HK-2 (cell line): ENCODE data around the gene SLC22A9.
"Not testable (repeated sequence)": the region's sequence is repeated elsewhere in the genome, so short reads cannot be mapped to it uniquely, and the experiment has no call there.

Source experiments
- DNase-seq: peaks from one replicate; pipeline ENCODE4 v3.0.0-alpha.2; 2018; ENCODE audit not compliant: unreplicated experiment

Gene SLC22A9

GRCh38 chr11:63369165-63369970 lies at the start of gene SLC22A9:
Gene SLC22A9, plus strand, starts transcription at chr11:63369785. Its CDS starts 272 bp downstream, at chr11:63370057.
- DNase-seq = no peak

- no peak for DNase-seq
Measured at GRCh38 chr11:63321723-63322122, 47.9 kb upstream of the SLC22A9 start.

DNA sequence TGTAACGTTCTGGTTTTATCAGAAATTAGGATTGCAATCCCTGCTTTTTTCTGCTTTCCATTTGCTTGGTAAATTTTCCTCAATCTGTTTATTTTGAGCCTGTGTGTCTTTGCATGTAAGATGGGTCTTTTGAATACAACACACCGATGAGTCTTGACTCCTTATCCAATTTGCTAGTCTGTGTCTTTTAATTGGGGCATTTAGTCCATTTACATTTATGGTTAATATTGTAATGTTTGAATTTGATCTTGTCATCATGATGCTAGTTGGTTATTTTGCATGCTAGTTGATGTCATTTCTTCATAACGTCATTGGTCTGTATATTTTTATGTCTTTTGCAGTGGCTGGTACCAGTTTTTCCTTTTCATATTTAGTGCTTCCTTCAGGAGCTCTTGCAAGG lies 34.5 kb upstream of the SLC22A9 start:
- not testable (repeated sequence) for DNase-seq

DNA sequence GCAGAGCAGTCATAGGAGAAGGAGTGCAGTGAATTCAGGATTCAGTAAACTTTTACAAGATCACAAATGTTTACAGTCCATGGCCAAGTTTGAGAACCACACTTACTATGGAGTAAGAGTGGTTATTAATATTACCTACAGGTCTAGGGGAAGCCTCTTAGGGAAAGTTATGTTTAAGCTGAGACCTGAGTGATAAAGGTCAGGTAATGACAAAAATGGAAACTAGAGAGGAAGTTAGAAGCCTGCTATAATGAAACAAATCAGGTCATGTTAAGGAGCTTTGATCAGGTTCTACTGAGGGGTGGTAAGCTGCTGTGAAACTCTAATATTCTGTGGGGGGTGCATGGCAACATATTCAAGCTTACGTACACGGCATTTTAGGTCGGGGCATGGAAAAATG lies 32.5 kb upstream of the SLC22A9 start:
- DNase-seq = no peak

DNA sequence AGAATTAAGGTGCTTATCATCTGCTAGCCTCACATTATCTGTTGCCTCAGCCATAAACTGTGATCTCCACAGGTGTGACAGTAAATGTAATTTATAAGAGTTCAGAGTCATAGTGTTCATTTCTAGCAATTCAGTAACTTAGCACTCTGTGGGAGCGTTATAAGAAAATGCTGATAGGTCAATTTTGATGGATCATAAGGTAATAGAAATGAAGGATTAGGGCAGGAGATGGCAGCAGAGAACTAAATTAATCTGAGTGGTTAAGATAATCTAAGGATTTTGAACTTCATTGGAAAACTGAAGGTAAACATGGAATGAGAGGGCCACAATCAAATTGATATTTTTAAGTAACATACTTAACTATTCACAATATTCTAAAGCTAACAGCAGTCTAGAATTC lies 26.5 kb upstream of the SLC22A9 start:
- DNase-seq = no peak

GRCh38 chr11:63352144-63352543 lies 17.4 kb upstream of the SLC22A9 start:
- no peak for DNase-seq

GRCh38 chr11:63362196-63362793 lies 7.3 kb upstream of the SLC22A9 start:
- DNase-seq = no peak

DNA sequence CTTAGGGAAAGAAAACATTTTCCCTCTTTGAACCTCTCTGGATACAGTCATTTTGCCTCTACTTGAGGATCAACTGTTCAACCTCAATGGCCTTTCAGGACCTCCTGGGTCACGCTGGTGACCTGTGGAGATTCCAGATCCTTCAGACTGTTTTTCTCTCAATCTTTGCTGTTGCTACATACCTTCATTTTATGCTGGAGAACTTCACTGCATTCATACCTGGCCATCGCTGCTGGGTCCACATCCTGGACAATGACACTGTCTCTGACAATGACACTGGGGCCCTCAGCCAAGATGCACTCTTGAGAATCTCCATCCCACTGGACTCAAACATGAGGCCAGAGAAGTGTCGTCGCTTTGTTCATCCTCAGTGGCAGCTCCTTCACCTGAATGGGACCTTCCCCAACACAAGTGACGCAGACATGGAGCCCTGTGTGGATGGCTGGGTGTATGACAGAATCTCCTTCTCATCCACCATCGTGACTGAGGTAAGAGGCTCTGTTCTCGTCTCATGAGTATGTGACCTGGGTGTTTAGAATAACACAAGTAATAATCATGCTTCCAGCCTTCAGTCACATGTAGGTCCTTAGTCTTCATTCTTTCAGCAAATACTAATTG lies 495 bp downstream of the SLC22A9 start:
- no peak for DNase-seq

- no peak for DNase-seq
Measured at GRCh38 chr11:63371396-63371795, 1.8 kb downstream of the SLC22A9 start.

- no peak for DNase-seq
Measured at GRCh38 chr11:63375434-63375833, 5.8 kb downstream of the SLC22A9 start.

- DNase-seq = no peak
Measured at GRCh38 chr11:63380130-63380529, 10.5 kb downstream of the SLC22A9 start.

DNA sequence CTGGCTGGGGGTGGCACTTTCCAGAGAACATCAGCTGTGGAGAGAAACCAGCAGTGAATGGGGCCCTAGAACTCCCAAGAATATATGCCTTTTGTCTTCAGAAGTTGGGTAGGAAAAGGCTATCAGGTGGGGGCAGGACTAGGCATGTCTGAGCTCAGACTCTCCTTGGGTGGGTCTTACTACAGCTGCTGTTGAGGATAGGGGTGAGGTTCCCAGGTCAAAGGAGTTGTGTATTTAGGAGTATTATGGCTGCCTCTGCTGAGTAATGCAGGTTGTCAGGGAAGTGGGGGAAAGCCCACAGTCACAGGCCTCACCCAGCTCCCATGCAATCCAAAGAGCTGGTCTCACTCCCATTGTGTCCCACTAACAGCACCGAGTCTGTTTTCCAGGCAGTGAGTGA lies 26.1 kb downstream of the SLC22A9 start:
- no peak for DNase-seq

DNA sequence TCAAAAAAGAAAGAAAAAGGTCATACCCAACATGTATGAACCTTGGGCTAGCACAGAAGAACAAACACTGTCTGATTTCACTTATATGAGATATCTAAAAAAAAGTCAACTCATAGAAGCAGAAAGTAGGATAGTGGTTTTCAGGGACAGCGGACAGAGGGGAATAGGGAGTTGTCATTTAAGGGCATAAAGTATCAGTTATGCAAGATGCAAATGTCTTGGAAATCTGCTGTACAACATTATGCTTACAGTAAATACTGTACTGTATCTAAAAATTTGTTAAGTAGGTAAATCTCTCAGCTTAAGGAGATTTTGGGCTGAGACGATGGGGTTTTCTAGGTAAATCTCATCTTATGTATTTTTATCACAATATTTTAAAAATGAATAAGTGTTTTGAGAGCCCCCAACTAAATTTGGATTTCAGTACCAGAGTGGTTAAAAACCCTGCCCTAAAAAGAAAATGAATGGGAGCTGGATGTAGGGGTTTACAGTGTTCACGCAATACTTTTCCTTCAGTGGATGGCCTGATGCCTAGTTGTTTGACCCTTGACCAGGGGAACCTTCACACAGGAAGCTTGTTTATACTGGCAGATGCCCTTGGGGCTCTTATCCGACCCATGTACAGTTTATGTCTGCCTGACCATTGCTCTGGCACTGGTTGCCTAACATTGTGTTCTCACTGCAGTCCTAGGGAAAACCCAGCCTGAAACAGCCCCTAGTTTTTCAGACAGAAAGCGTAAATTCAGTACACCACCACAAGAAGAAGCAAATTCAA lies 34.8 kb downstream of the SLC22A9 start:
- no peak for DNase-seq

GRCh38 chr11:63405114-63405513 lies 35.5 kb downstream of the SLC22A9 start:
- no peak for DNase-seq

DNA sequence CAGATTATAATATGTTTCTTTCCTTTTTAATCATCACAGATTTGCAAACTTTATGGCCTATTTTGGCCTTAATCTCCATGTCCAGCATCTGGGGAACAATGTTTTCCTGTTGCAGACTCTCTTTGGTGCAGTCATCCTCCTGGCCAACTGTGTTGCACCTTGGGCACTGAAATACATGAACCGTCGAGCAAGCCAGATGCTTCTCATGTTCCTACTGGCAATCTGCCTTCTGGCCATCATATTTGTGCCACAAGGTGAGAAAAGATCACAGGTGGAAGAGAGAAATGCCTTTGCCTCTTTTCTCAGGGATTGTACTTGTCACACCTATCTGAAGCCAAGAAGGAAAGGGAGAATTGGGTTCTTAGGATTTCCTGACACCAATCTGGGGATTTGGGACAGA lies 36.9 kb downstream of the SLC22A9 start:
- no peak for DNase-seq

DNA sequence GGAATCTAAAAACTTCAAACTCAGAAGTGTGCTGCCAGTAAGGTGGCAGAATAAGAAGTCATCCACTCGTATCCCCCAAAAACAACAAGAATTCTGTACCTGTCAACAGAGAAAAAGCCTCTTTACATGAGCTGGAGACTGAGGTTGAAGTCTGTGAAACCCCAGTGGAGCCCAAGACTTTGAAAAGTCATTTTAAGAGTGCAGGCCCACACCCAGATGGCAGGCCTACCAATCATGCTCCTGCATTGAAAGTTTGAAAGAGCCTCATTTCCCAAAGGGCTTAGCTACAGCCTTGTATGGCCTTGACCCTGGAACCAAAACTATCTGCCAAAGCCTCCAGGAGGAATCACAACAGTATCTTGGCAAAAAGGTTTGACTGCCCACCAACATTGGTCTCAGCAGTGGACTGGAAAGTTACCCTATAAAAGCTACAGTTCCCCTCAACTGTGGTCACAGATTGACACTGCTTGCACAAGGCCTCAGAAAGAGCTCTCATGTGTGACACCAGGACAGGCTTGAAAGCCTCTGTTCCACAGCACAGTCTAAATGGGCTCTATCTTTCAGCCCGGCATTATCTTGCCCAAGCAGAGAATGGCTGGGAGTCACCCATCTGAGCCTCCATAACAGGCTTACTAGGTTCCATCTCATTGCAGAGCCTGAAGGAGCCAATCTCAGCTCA lies 47.7 kb downstream of the SLC22A9 start:
- no peak for DNase-seq

DNA sequence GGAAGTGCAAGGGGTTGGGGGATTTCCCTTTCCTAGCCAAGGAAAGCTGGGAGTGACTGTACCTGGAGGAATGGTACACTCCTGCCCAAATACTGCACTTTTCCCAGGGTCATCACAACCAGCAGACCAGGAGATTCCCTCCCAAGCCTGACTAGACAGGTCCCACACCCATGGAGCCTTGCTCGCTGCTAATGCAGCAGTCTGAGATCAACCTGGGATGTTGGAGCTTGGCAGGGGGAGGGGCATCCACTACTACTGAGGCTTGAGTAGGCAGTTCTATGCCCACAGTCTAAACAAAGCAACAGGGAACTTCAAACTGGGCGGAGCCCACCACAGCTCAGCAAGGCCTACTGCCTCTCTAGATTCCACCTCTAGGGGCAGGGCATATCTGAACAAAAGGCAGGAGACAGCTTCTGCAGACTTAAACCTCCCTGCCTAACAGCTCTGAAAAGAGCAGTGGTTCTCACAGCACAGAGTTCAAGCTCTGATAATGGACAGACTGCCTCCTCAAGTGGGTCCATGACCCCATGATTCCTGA lies 58.5 kb downstream of the SLC22A9 start:
- DNase-seq = no peak

DNA sequence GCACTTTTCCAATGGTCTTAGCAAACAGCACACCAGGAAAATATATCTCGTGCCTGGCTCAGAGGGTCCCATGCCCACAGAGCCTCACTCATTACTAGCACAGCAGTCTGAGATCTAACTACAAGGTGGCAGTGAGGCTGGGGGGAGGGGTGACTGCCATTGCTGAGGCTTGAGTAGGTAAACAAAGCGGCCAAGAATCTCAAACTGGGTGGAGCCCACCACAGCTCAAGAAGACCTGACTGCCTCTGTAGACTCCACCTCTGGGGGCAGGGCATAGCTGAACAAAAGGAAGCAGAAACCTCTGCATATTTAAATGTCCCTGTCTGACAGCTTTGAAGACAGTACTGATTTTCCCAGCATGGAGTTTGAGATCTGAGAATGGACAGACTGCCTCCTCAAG lies 61.1 kb downstream of the SLC22A9 start:
- not testable (repeated sequence) for DNase-seq

- not testable (repeated sequence) for DNase-seq
Measured at GRCh38 chr11:63435351-63435750, 65.8 kb downstream of the SLC22A9 start.

- not testable (repeated sequence) for DNase-seq
Measured at GRCh38 chr11:63435831-63436230, 66.2 kb downstream of the SLC22A9 start.

DNA sequence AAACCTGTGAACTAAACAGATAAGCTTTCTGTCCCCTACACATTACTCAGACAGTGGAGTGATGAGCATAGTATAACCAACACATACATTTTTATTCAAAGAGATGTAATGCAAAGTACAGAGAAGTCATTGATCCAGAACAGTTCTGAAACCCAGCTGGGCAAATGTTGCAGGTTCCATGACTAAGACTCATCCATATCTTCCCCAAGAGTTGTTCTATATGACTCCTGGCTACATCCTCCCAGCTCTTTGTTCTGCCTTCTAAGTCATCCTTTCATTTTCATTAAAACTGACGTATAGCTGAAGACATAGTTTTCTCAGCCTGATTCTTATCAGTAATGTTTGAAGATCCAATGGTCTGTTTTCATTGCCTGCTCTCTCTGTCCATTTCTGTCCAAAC lies 74.1 kb downstream of the SLC22A9 start:
- no peak for DNase-seq
